GM18505 (cell line): ENCODE results near the gene PTRHD1.
"Not testable (repeated sequence)": the region's sequence is repeated elsewhere in the genome, so short reads cannot be mapped to it uniquely, and the experiment has no call there.

ENCODE experiments used
- ATAC-seq: cut with Tn5 transposase; IDR thresholded peaks from one replicate; pipeline ENCODE4 v1.9.1; 2021; ENCODE audit not compliant: unreplicated experiment
- POLR2A ChIP-seq: IDR thresholded peaks from 4 replicates; pipeline ENCODE4 v1.6.1; 2011; ENCODE audit warnings: borderline replicate concordance; ENCODE audit not compliant: insufficient read depth, insufficient read length; ENCODE audit errors: extremely low read depth

PTRHD1 gene

GRCh38 chr2:24792874-24793760 is at the start of gene PTRHD1, which contains the start of gene CENPO:
Gene PTRHD1, minus strand, starts transcription at chr2:24793391. Its CDS starts 14 bp downstream, at chr2:24793377.
Gene CENPO, plus strand, starts transcription at chr2:24793425. Its CDS starts 495 bp downstream, at chr2:24793920.
- peak; percentile 92 for ATAC-seq
- peak; percentile 83 for TF ChIP-seq POLR2A

GRCh38 chr2:24842081-24843050 is 49.2 kb upstream of the PTRHD1 start:
- no peak for ATAC-seq

GRCh38 chr2:24840962-24841945 is 48.1 kb upstream of the PTRHD1 start:
- no peak for TF ChIP-seq POLR2A
- ATAC-seq, result no peak

More at GRCh38 chr2:24842081-24843050, 49.2 kb upstream of the PTRHD1 start:
- no peak for TF ChIP-seq POLR2A

- no peak for TF ChIP-seq POLR2A
- ATAC-seq, result no peak
These were observed 47.1 kb upstream of the PTRHD1 start for GRCh38 chr2:24840164-24840869.

- TF ChIP-seq POLR2A, result no peak
- ATAC-seq, result no peak
These were observed 46.5 kb upstream of the PTRHD1 start for GRCh38 chr2:24839729-24840128.

DNA sequence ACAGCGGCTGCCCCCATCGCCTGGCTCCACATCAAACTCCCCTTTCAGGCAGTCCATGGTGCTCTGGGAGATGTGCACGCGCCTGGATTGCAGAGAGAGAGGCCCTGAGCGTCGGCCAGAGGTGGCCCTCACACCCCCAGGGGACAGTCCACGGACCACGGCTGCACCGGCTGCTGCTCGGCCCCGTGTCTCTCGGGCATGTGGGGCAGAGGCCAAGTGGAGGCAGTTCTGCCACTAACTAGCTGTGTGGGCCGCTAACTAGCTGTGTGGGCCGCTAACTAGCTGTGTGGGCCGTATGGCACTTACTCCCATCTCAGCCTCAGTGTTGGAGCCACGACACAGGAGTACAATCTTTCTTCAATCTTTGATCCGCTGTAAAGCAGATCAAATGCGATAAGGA is 45.4 kb upstream of the PTRHD1 start:
- no peak for ATAC-seq
- no peak for TF ChIP-seq POLR2A

DNA sequence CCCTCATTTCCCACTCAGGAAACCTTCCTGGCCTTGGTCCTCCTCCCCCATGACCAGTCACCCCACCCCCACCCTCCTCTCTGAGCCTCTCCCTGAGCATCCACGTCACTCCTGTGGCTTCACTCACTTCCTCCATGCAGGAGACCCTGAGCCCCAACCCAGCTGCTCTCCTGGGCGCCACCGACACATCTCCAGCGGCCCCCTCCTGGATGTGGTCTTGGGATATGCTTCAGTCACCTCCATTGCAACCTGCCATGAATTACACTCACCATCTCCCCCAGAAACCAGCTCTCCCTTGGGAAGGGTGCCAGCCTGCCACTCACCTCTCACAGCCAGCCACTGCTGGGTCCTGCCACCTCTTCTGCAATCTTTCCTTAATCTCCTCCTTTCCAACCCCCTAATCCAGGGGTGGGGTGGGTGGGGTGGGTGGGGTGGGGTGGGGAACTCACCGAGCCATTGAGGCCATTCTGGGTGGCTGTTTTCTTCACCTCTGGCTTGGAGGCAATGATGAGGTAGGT is 44.9 kb upstream of the PTRHD1 start:
- TF ChIP-seq POLR2A, result no peak
- no peak for ATAC-seq

DNA sequence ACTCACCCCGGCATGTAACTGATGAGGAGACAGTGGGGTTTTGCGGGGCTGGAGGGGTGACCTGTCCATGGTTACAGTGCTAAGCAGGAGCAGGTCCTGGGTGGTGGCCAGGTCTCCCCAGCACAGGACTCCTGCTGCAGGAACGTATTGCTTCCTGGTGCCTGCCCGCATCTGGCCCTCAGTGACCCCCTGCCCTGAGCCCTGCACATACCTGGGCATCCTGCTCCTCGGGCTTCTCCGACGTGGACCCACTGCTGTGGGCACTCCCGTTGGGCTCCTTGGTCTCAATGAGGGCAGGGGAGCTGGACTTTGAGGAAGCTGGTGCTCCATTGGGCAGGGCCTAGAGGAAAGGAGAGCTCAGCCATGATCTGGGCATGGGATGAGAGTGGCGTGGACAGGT is 43.5 kb upstream of the PTRHD1 start:
- no peak for ATAC-seq
- no peak for TF ChIP-seq POLR2A

DNA sequence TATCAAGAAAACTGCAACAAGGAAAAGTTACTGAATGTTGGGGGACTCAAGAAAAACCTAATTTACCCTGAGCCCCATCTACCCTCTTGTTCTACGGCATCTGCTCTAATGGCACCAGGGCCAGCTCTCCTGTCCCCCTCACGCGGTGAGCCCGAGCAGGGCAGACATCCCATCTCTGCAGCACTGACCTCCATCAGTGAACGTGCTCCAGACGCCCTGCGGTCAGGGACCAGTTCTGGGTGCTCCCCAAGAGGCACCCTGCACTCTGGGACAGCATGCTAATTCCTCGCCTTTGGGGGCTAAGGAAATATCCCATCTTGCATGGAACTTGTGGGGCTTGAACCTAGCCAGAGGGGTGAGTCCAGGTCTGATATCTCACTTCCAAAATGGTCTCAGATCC is 43.0 kb upstream of the PTRHD1 start:
- TF ChIP-seq POLR2A, result no peak
- ATAC-seq, result no peak

DNA sequence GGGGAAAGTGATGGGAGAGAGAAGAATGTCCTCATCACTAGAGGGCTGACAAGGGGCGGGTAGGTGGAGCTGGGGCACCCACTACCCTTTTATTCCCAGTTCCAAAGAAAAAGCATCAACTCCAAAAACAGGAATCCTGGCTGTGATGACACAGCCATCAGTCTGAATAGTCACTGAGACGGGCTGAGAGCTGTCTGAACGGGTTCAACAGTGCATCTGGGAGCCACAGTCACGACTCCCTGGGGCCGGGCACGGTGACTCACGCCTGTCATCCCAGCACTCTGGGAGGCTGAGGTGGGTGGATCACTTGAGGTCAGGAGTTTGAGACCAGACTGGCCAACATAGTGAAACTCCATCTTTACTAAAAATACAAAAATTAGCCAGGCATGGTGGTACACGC is 42.2 kb upstream of the PTRHD1 start:
- not testable (repeated sequence) for ATAC-seq

DNA sequence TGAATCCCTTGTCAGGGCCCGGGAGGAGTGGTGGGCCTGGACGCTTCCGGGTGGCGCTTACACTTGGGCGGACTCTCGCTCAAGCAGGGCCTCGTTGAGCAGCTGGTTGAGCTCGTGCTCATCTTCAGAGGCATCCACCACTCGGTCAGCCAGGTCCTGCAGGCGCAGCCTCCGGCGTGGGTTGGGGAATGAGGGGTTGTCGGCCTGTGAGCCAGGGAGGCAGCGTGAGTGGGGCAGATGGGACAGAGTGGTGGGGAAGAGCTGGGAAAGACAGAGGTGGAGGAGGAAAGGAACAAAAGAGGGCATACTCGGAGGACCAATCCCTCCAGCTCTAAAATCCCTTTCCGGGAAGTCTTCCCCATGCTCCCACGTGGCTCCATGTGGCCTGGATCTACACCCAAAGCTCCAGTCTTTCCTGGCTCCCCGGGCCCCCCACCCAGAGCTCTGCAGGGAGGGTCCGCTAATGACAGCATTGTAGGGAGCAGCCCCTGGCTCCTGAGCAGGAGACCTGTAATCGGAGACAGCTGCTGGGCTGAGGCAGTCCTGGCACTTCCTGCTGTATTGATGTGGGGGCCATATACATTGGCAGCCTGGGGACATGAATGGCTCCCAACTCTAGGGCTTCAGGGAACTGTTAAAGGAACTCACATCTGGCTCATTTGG is 41.7 kb upstream of the PTRHD1 start:
- no peak for TF ChIP-seq POLR2A
- no peak for ATAC-seq

GRCh38 chr2:24833821-24834732 is 40.9 kb upstream of the PTRHD1 start:
- no peak for ATAC-seq
- TF ChIP-seq POLR2A, result no peak
